Measurements from ENCODE around the gene VDR.
"Not testable (repeated sequence)": the region's sequence is repeated elsewhere in the genome, so short reads cannot be mapped to it uniquely, and the experiment has no call there.

Gene VDR

DNA sequence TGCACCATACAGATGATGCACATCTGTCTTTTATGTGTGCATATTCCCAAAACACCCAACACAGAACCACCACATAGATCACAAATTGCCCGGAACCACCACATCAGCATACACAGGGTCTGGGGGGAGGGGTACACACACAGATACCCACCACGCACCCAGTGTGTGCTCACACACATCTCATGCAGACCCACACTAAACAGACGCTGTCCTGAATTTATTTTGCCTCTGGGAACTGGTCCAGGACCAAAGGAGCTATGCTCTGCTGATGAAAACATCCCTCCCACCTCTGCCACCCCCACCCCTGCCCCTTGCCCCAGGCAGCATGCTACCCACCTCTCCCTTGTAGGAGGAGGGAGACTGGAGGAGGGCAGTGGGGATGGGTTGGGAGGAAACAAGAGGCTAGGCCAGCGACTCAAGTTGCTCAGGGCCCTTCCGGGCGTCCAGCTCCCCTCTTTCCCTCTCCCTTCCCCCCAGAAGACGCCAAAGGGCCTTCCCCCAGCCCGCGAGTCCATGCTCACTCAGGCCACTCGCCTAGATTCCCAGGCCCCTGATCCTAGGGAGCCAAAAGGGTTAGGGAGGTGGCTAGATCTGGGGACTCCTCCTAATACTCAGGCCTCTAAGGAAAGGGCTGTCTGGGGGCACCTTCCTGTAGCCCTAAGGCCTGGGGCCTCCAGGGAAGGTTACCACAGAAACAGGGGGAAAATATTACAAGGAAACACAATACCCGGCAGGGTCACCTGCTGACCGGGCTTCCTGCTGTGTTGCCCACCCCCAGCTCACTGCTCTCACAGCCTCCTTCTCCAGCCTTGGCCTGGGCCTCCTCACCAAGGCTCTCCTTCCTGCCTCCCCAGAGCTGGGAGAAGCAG, 88.2 kb downstream of the VDR start:
- H3K27me3 ChIP-seq (ENCODE audit: control insufficient read depth, insufficient read depth, low read length): no peaks in the 10 kb centered on the region
- H3K36me3 ChIP-seq (ENCODE audit: control insufficient read depth, insufficient read depth, low read length): no peaks in the 10 kb centered on the region
- no peak overlapping the region for H3K9ac ChIP-seq (ENCODE audit: low read depth, low read length)
- no peak overlapping the region for H3K4me3 ChIP-seq (ENCODE audit: low read depth, low read length)
- H3K9me3 ChIP-seq (ENCODE audit: control insufficient read depth, insufficient read depth, low read length): no peaks in the 10 kb centered on the region
- peaks cover 66% of the 10 kb centered on the region for H3K4me1 ChIP-seq (ENCODE audit: control insufficient read depth, insufficient read depth, low read length)
- peak overlapping the region; percentile 97 for H3K27ac ChIP-seq (ENCODE audit: low read depth, low read length)

DNA sequence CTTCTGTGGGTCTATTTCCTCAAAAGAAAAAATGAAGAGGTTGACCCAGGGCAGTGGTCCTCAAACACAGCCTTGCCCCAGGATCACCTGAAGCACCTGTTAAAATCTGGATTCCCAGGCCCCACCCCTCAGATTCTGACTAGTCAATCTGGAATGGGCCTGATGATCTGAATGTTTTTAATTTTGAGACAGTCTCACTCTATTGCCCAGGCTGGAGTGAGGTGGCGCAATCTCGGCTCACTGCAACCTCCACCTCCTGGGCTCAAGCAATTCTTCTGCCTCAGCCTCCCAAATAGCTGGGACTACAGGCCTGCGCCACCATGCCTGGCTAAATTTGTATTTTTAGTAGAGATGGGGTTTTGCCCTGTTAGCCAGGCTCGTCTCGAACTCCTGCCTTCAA, 89.3 kb downstream of the VDR start:
- not testable (repeated sequence) for H3K27ac ChIP-seq (ENCODE audit: low read depth, low read length); H3K27me3 ChIP-seq (ENCODE audit: control insufficient read depth, insufficient read depth, low read length); H3K4me3 ChIP-seq (ENCODE audit: low read depth, low read length); H3K36me3 ChIP-seq (ENCODE audit: control insufficient read depth, insufficient read depth, low read length); H3K9me3 ChIP-seq (ENCODE audit: control insufficient read depth, insufficient read depth, low read length); H3K9ac ChIP-seq (ENCODE audit: low read depth, low read length)
- H3K4me1 ChIP-seq (ENCODE audit: control insufficient read depth, insufficient read depth, low read length): peaks cover 69% of the 10 kb centered on the region

DNA sequence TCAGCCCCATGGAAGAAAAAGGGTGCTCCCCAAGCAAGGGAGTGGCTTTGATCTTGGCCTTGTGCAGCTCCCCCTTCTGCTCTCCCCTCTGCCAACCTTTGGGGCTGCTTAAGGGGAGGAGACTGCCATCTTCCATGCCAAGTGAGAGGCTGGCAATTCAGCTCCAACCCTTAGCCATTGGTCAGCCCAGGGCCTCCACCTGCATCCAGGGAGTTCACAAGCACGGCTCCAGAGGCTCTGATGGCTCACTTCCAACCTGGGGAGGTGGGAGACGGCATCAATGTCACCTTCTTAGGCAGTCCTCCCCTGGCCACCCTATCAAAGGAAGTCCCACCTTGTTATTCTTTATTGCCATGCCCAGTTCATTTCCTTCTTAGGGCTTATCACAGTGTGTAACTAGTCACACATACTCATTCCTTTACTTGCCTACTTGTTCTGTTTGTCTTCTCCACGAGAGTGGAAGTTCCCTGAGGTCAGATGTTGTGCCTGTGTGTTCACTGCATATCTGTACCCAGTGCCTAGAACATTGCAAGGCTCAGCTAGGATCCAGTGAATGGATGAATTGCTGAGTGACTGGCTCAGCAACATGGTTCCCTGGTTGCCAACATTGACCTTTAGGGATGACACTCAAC, 90.1 kb downstream of the VDR start:
- no peak overlapping the region for H3K9ac ChIP-seq (ENCODE audit: low read depth, low read length)
- H3K36me3 ChIP-seq (ENCODE audit: control insufficient read depth, insufficient read depth, low read length): no peaks in the 10 kb centered on the region
- no peaks in the 10 kb centered on the region for H3K27me3 ChIP-seq (ENCODE audit: control insufficient read depth, insufficient read depth, low read length)
- H3K4me1 ChIP-seq (ENCODE audit: control insufficient read depth, insufficient read depth, low read length): peaks cover 77% of the 10 kb centered on the region
- peak overlapping the region; percentile 97 for H3K27ac ChIP-seq (ENCODE audit: low read depth, low read length)
- H3K4me3 ChIP-seq (ENCODE audit: low read depth, low read length): no peak overlapping the region
- H3K9me3 ChIP-seq (ENCODE audit: control insufficient read depth, insufficient read depth, low read length): no peaks in the 10 kb centered on the region

DNA sequence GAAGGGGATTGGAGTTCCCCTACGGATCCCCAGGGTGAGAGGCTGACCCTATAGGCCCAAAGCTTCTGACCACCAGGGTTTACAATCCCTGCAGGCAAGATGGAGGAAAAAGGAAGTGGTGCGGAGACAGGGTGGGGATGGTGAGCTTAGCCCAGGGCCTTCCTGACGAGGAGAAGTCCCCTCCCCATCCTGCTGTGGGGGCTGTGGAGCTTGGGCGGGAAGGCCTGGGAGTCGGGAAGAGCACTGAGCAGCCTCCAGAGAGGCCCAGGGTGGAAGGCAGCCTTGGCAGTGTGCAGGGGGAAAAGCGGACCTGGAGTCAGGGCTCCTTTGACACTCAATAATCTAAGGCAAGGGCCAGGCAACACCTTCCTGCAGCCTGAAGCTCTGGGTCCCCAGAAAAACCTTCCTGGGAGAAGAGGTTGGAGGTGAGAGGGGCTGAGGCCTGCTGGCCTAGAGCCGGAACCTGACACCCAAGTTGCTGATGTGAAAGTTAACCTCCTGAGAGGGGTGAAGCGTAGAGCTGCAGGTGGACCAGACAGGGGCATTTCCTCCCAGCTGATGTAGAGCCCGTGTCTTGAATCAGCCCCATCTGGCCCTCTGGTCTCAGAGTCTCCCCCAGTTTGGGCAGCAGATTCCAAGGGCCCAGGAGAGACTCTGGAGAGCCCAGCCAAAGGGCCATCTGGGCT, 91.1 kb downstream of the VDR start:
- peak overlapping the region; percentile 38; the same call in 1 of the 2 replicates for H3K9ac ChIP-seq (ENCODE audit: low read depth, low read length)
- H3K27me3 ChIP-seq (ENCODE audit: control insufficient read depth, insufficient read depth, low read length): no peaks in the 10 kb centered on the region
- H3K9me3 ChIP-seq (ENCODE audit: control insufficient read depth, insufficient read depth, low read length): no peaks in the 10 kb centered on the region
- H3K27ac ChIP-seq (ENCODE audit: low read depth, low read length): peak overlapping the region; percentile 97
- H3K4me1 ChIP-seq (ENCODE audit: control insufficient read depth, insufficient read depth, low read length): peaks cover 81% of the 10 kb centered on the region
- H3K36me3 ChIP-seq (ENCODE audit: control insufficient read depth, insufficient read depth, low read length): no peaks in the 10 kb centered on the region
- H3K4me3 ChIP-seq (ENCODE audit: low read depth, low read length): peak overlapping the region; percentile 57

DNA sequence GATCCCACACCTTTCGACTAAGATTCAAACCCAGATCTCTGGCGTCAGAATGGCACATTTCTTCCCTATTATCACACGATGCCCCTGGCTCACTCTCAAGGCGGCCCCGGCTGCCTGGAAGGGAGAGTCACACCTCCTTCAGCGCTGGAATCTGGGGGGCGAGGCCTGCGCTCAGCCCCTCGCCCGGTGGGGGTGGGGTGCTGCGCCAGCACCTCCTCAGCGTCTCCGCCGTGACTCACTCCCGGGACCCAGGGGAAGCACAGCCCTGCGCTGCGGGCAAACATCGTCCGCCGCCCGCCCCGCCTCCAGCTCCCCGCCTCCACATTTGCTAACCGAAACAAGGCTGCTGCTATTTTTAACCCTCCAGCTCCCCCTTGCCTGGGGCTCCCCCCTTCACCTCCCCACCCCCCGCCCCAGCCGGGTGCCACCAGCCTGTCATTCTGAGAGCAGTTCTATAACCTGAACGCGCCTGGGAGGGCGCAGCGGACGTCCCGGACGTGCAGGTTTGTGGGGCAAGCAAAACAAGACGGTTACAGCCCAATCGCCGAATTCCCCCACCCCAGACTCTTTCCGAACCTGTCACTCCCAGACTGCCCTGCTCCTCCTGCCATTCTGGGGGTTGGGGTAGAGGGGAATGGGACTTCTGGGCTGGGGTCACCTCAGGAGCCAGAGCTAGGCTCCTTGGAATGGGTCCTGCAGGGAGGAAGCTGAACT, 91.8 kb downstream of the VDR start:
- Histone ChIP-seq H3K9ac (ENCODE audit: low read depth, low read length) (peak overlapping the region; percentile 38), H3K27me3 (ENCODE audit: control insufficient read depth, insufficient read depth, low read length) (no peaks in the 10 kb centered on the region), H3K36me3 (ENCODE audit: control insufficient read depth, insufficient read depth, low read length) (no peaks in the 10 kb centered on the region), H3K27ac (ENCODE audit: low read depth, low read length) (peak overlapping the region; percentile 97), H3K9me3 (ENCODE audit: control insufficient read depth, insufficient read depth, low read length) (no peaks in the 10 kb centered on the region), H3K4me1 (ENCODE audit: control insufficient read depth, insufficient read depth, low read length) (peaks cover 81% of the 10 kb centered on the region), H3K4me3 (ENCODE audit: low read depth, low read length) (peak overlapping the region; percentile 57)

DNA sequence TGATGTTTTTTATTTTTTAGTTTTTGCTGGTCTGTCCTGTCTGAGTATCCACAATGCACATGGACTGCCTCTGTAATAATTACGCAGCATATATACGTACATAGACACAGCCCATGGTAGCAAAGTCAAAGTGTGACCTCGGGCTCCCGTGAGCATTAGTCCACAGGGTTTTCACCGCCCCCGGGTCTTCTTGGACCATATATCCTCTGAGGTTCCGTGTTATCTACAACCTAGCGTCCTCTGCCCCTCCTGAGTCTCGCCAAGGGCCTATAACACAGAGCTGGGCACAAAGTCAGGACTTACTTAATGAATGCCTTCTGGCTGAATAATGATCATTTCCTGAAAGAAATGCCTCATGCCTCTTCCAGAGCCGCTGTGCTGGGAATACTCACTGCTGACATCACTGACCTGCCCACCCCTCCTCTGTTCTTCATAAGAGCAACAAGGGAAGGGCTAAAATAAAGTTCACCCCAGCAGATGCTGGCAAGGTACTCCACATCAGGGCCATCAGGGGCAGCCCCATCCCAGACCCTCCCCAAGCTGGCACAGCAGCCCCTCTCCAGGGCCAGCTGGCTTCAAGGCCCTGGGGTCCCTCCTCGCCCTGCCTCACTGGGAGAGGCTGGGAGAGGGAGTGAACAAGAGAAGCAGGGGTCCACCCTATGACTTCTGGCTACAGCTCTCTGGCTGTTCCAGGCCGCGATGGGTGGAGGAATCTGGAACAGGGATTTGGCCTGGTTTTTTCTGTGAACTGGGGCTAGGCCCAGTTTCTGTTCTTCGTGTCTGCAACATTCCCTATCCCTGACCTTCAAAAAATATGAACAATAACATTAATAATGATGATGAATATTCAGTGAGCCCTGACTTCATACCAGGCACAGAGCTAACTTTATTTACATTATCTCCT, 93.0 kb downstream of the VDR start:
- Histone ChIP-seq H3K36me3 (ENCODE audit: control insufficient read depth, insufficient read depth, low read length) (no peaks in the 10 kb centered on the region), H3K4me1 (ENCODE audit: control insufficient read depth, insufficient read depth, low read length) (peaks cover 74% of the 10 kb centered on the region), H3K27ac (ENCODE audit: low read depth, low read length) (peak overlapping the region; percentile 97), H3K9me3 (ENCODE audit: control insufficient read depth, insufficient read depth, low read length) (no peaks in the 10 kb centered on the region), H3K4me3 (ENCODE audit: low read depth, low read length) (peak overlapping the region; percentile 57), H3K27me3 (ENCODE audit: control insufficient read depth, insufficient read depth, low read length) (no peaks in the 10 kb centered on the region), H3K9ac (ENCODE audit: low read depth, low read length) (0 out of 2 replicates have a peak overlapping the region, but pooled peaks have one; percentile 32)

DNA sequence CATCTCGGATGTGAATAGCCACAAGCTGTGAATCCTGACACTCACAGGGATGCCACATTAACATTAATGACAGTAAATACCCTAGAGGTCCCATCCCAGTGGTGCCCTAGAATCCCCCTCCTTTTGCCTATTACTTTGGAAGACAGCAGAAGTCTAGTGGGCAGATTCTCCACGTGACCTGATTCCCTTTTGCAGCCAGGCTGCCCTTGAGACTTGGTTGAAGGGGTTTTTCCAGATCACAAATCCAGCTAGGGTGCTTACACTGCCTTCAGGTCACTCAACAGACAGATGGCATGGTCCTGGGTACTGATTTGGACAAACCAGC, 93.8 kb downstream of the VDR start:
- no peaks in the 10 kb centered on the region for H3K9me3 ChIP-seq (ENCODE audit: control insufficient read depth, insufficient read depth, low read length)
- no peak overlapping the region for H3K9ac ChIP-seq (ENCODE audit: low read depth, low read length)
- H3K4me3 ChIP-seq (ENCODE audit: low read depth, low read length): no peak overlapping the region
- H3K27me3 ChIP-seq (ENCODE audit: control insufficient read depth, insufficient read depth, low read length): no peaks in the 10 kb centered on the region
- H3K36me3 ChIP-seq (ENCODE audit: control insufficient read depth, insufficient read depth, low read length): no peaks in the 10 kb centered on the region
- H3K4me1 ChIP-seq (ENCODE audit: control insufficient read depth, insufficient read depth, low read length): peaks cover 68% of the 10 kb centered on the region
- H3K27ac ChIP-seq (ENCODE audit: low read depth, low read length): peak overlapping the region; percentile 26

DNA sequence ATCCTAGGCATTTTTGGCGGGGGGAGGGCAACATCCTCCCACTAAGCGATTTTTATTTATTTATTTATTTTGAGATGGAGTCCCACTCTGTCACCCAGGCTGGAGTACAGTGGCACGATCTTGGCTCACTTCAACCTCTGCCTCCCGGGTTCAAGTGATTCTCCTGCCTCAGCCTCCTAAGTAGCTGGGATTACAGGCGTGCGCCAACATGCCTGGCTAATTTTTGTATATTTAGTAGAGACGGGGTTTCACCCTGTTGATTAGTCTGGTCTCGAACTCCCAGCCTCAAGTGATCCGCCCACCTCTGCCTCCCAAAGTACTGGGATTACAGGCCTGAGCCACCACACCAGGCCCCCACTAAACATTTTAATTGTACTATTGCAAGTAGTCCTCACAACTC, 95.3 kb downstream of the VDR start:
- not testable (repeated sequence) for H3K27ac ChIP-seq (ENCODE audit: low read depth, low read length); H3K9ac ChIP-seq (ENCODE audit: low read depth, low read length); H3K4me3 ChIP-seq (ENCODE audit: low read depth, low read length); H3K9me3 ChIP-seq (ENCODE audit: control insufficient read depth, insufficient read depth, low read length); H3K36me3 ChIP-seq (ENCODE audit: control insufficient read depth, insufficient read depth, low read length); H3K27me3 ChIP-seq (ENCODE audit: control insufficient read depth, insufficient read depth, low read length)
- peaks cover 64% of the 10 kb centered on the region for H3K4me1 ChIP-seq (ENCODE audit: control insufficient read depth, insufficient read depth, low read length)

DNA sequence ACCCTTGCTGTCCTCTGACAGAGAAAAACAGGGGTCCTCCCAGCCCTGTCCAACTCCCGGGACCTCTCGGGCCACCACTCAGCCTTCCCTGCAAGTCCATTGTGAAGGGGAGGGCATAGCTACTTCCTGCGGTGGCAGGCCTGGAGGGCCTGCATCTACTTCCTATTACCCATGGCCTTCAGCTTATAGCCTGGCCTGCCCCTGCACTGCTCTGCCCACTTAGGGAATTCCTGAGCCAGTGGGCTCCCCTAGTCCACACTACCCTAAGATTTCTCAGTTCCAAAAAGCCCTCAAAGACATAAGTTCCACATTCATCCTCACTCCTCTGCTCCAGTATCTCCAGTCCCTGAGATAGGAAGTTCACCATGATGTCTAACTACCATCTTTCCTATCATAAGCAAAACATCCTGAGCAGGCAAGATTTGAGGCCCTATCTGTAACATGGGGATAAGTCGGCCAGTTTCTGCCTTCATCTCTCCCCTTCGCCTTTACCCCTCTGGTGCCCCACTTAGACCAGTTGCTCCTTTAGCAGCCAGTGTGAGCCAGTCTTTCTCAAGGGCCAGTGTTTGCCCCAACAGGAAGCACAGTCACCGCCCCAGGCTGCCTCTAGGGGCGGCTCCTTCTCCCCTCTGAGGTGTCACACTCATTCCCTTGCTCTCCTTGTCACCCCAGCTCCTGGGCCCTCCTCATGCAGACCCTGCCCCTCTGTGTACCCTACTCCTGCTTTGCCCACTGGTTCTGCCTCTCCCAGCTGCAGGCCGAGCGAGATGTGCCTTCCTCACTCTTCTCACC, 96.0 kb downstream of the VDR start:
- Histone ChIP-seq H3K9me3 (ENCODE audit: control insufficient read depth, insufficient read depth, low read length) (no peaks in the 10 kb centered on the region), H3K4me3 (ENCODE audit: low read depth, low read length) (no peak overlapping the region), H3K36me3 (ENCODE audit: control insufficient read depth, insufficient read depth, low read length) (0 out of 2 replicates have a peak, but pooled peaks cover 3% of the 10 kb centered on the region), H3K27ac (ENCODE audit: low read depth, low read length) (no peak overlapping the region), H3K9ac (ENCODE audit: low read depth, low read length) (no peak overlapping the region), H3K27me3 (ENCODE audit: control insufficient read depth, insufficient read depth, low read length) (no peaks in the 10 kb centered on the region), H3K4me1 (ENCODE audit: control insufficient read depth, insufficient read depth, low read length) (peaks cover 57% of the 10 kb centered on the region)

Data from HUES48 (cell line).